Liver (tissue), 9 donors: ENCODE measurements around the gene GRID1. TPM values are rescaled to one million over a fixed set of nuclear protein-coding genes. Genes with fewer than 3 reads are reported as not detected.

Source experiments
- DNase-seq: peaks from one replicate; pipeline ENCODE4 v3.0.0-alpha.2; 2017; ENCODE audit warnings: low spot score
- H3K27ac ChIP-seq, 2 donors: one replicate each; pipeline ENCODE4 v1.7.0; 2013; ENCODE audit warnings: inconsistent platforms in 2 of 2, low read length in 2 of 2, control low read depth in 1 of 2, low read depth in 1 of 2, mild to moderate bottlenecking in 1 of 2
- H3K27me3 ChIP-seq, 4 donors: one replicate each; pipeline versions ENCODE4 v1.6.1 to v1.7.0; 2013; ENCODE audit warnings: low read length in 3 of 4, inconsistent platforms in 1 of 4, mild to moderate bottlenecking in 1 of 4, moderate library complexity in 1 of 4; ENCODE audit not compliant: control insufficient read depth in 4 of 4, insufficient read depth in 4 of 4
- H3K36me3 ChIP-seq, 4 donors: one replicate each; pipeline versions ENCODE4 v1.6.1 to v1.7.0; 2013; ENCODE audit warnings: low read length in 3 of 4, mild to moderate bottlenecking in 3 of 4, low read depth in 1 of 4, moderate library complexity in 1 of 4; ENCODE audit not compliant: control insufficient read depth in 4 of 4, insufficient read depth in 3 of 4
- H3K4me1 ChIP-seq, 4 donors: one replicate each; pipeline versions ENCODE4 v1.6.1 to v1.7.0; 2013; ENCODE audit warnings: low read length in 3 of 4, mild to moderate bottlenecking in 3 of 4, moderate library complexity in 1 of 4; ENCODE audit not compliant: control insufficient read depth in 4 of 4, insufficient read depth in 4 of 4
- H3K4me3 ChIP-seq, 3 donors: one replicate each; pipeline versions ENCODE4 v1.6.1 to v1.7.0; 2013; ENCODE audit warnings: low read length in 3 of 3, control low read depth in 1 of 3, low read depth in 1 of 3, mild to moderate bottlenecking in 1 of 3
- H3K9ac ChIP-seq, 2 donors: one replicate each; pipeline ENCODE4 v1.7.0; 2013; ENCODE audit warnings: low read length in 2 of 2, mild to moderate bottlenecking in 2 of 2, moderate library complexity in 2 of 2, control low read depth in 1 of 2, low read depth in 1 of 2
- H3K9me3 ChIP-seq, 4 donors: one replicate each; pipeline versions ENCODE4 v1.6.1 to v1.7.0; 2013; ENCODE audit warnings: low read length in 3 of 4; ENCODE audit not compliant: control insufficient read depth in 4 of 4
- ATF3 ChIP-seq: IDR thresholded peaks from 2 replicates; pipeline ENCODE4 v1.6.1; 2016; ENCODE audit warnings: antibody characterized with exemption
- CTCF ChIP-seq: fragments of 150-350 bp; IDR thresholded peaks from 2 replicates; pipeline ENCODE4 v1.5.1; 2017; ENCODE audit warnings: improper control_type of control experiment, low read depth, low read length; ENCODE audit not compliant: missing input control
- EGR1 ChIP-seq, 2 donors: IDR thresholded peaks; 2 replicates each; pipeline ENCODE4 v1.6.1; 2016 to 2018; ENCODE audit warnings: antibody characterized with exemption in 2 of 2, low read depth in 2 of 2
- FOXA1 ChIP-seq: IDR thresholded peaks from 2 replicates; pipeline ENCODE4 v1.6.1; 2016; ENCODE audit warnings: antibody characterized with exemption
- FOXA2 ChIP-seq: IDR thresholded peaks from 2 replicates; pipeline ENCODE4 v1.6.1; 2016; ENCODE audit warnings: antibody characterized with exemption
- GABPA ChIP-seq, 2 donors: IDR thresholded peaks in 1 of 2; conservative IDR thresholded peaks in 1 of 2; 2 replicates each; pipeline ENCODE4 v1.6.1; 2016; ENCODE audit warnings: antibody characterized with exemption in 2 of 2, mild to moderate bottlenecking in 1 of 2, moderate library complexity in 1 of 2
- HNF4G ChIP-seq: IDR thresholded peaks from 2 replicates; pipeline ENCODE4 v1.6.1; 2016; ENCODE audit warnings: antibody characterized with exemption
- JUND ChIP-seq, 2 donors: IDR thresholded peaks; 2 replicates each; pipeline ENCODE4 v1.6.1; 2016; ENCODE audit warnings: antibody characterized with exemption in 2 of 2
- MAX ChIP-seq: IDR thresholded peaks from 2 replicates; pipeline ENCODE4 v1.6.1; 2016; ENCODE audit warnings: antibody characterized with exemption
- NR2F2 ChIP-seq: IDR thresholded peaks from 2 replicates; pipeline ENCODE4 v1.6.1; 2016; ENCODE audit warnings: antibody characterized with exemption
- REST ChIP-seq: IDR thresholded peaks from 2 replicates; pipeline ENCODE4 v1.6.1; 2016; ENCODE audit warnings: antibody characterized with exemption, mild to moderate bottlenecking
- RXRA ChIP-seq, 2 donors: IDR thresholded peaks; 2 replicates each; pipeline ENCODE4 v1.6.1; 2017 to 2018; ENCODE audit warnings: antibody characterized with exemption in 2 of 2, mild to moderate bottlenecking in 1 of 2
- SP1 ChIP-seq: IDR thresholded peaks from 2 replicates; pipeline ENCODE4 v1.6.1; 2018; ENCODE audit warnings: antibody characterized with exemption, mild to moderate bottlenecking
- TAF1 ChIP-seq: conservative IDR thresholded peaks from 2 replicates; pipeline ENCODE4 v1.6.1; 2016; ENCODE audit warnings: antibody characterized with exemption, mild to moderate bottlenecking
- ZBTB33 ChIP-seq: IDR thresholded peaks from 2 replicates; pipeline ENCODE4 v1.6.1; 2016; ENCODE audit warnings: antibody characterized with exemption
- WGBS: extraction: QIAGEN DNeasy Blood & Tissue Kit; methylation state at CpG from one replicate; pipeline ENCODE4 v1.1.7; 2013; 5-methylcytosine and 5-hydroxymethylcytosine counted together
- polyA plus RNA-seq, 2 donors: library from polyadenylated mRNA; stranded (reverse) in 1 of 2; unstranded in 1 of 2; fragments of 200-250 nt in 1 of 2; fragments of >200 nt in 1 of 2; fragmentation: Nextera tagmentation in 1 of 2; extraction: Ambion mirVana in 1 of 2; gene quantifications; one replicate each; pipeline versions ENCODE4 v1.2.1 to v1.2.3, GENCODE V29; 2013 to 2015
- total RNA-seq, 2 donors: library from RNA; depleted of rRNA; stranded (reverse); fragments of >200 nt; gene quantifications; one replicate each; pipeline ENCODE4 v1.2.3, GENCODE V29; 2014
- donor health status: healthy.
- donor health status: healthy.
- donor health status: healthy.
- donor health status: healthy.
- donor health status: healthy.

GRID1 gene
- total and polyA plus RNA-seq, 4 donors, result 0.09 to 0.17 (median 0.14) TPM; not detected in 1

- no peak for DNase-seq
- Histone ChIP-seq H3K27ac (no peak overlapping the region), H3K36me3 (no peaks in the 10 kb centered on the region), H3K4me1 (peaks cover 0 to 2% (median 1%) of the 10 kb centered on the region in 4 donors), H3K9me3 (no peaks in the 10 kb centered on the region), H3K9ac (no peak overlapping the region), H3K27me3 (no peaks in the 10 kb centered on the region), H3K4me3 (no peak overlapping the region)
- 87% methylated on average over 10 of the region's 10 CpGs for WGBS
- no peak for TF ChIP-seq JUND (IDR thresholded peaks at IDR 0.05)
- TF ChIP-seq EGR1 (IDR thresholded peaks at IDR 0.05; ENCODE audit: low read depth in 2 of 2), result no peak
These were observed 196.9 kb downstream of the GRID1 start for GRCh38 chr10:86169506-86170254.

- Histone ChIP-seq H3K36me3 (no peaks in the 10 kb centered on the region), H3K9me3 (no peaks in the 10 kb centered on the region), H3K9ac (no peak overlapping the region), H3K27ac (no peak overlapping the region), H3K27me3 (no peaks in the 10 kb centered on the region), H3K4me1 (peaks cover 3 to 7% (median 5%) of the 10 kb centered on the region in 4 donors), H3K4me3 (no peak overlapping the region)
- no peak for DNase-seq
- 93% methylated on average over 4 of the region's 4 CpGs for WGBS
- TF ChIP-seq REST (no peak), GABPA (IDR thresholded peaks at IDR 0.05 in 1 of 2, conservative IDR thresholded peaks at IDR 0.05 in 1 of 2) (no peak), EGR1 (IDR thresholded peaks at IDR 0.05; ENCODE audit: low read depth in 2 of 2) (no peak), NR2F2 (no peak), FOXA1 (no peak), FOXA2 (no peak), SP1 (no peak), HNF4G (no peak)
These were observed 197.5 kb downstream of the GRID1 start for GRCh38 chr10:86169066-86169465.

- Histone ChIP-seq H3K36me3 (no peaks in the 10 kb centered on the region), H3K4me1 (peaks cover 3 to 15% (median 11%) of the 10 kb centered on the region in 4 donors), H3K27ac (no peak overlapping the region), H3K27me3 (no peaks in the 10 kb centered on the region), H3K9ac (no peak overlapping the region), H3K4me3 (no peak overlapping the region), H3K9me3 (no peaks in the 10 kb centered on the region)
- DNase-seq, result no peak
- no peak for TF ChIP-seq JUND (IDR thresholded peaks at IDR 0.05)
- 82% methylated on average over 7 of the region's 7 CpGs for WGBS
These were observed 198.3 kb downstream of the GRID1 start for GRCh38 chr10:86168256-86168655.

GRCh38 chr10:86167762-86168128 is 198.8 kb downstream of the GRID1 start:
- peaks cover 6 to 20% (median 16%) of the 10 kb centered on the region in 4 donors for H3K4me1 ChIP-seq
- no peak overlapping the region for H3K4me3 ChIP-seq
- TF ChIP-seq ZBTB33 (no peak), ATF3 (no peak), FOXA1 (no peak), EGR1 (IDR thresholded peaks at IDR 0.05; ENCODE audit: low read depth in 2 of 2) (no peak), RXRA (IDR thresholded peaks at IDR 0.05) (no peak), JUND (IDR thresholded peaks at IDR 0.05) (no peak), CTCF (no peak), TAF1 (no peak), MAX (no peak)
- DNase-seq, result no peak
- no peak overlapping the region for H3K9ac ChIP-seq
- no peak overlapping the region for H3K27ac ChIP-seq
- 91% methylated on average over 4 of the region's 4 CpGs for WGBS
- no peaks in the 10 kb centered on the region for H3K36me3 ChIP-seq
- no peaks in the 10 kb centered on the region for H3K27me3 ChIP-seq
- H3K9me3 ChIP-seq, result no peaks in the 10 kb centered on the region
